ENCODE data around the gene RCSD1.

Gene RCSD1

DNA sequence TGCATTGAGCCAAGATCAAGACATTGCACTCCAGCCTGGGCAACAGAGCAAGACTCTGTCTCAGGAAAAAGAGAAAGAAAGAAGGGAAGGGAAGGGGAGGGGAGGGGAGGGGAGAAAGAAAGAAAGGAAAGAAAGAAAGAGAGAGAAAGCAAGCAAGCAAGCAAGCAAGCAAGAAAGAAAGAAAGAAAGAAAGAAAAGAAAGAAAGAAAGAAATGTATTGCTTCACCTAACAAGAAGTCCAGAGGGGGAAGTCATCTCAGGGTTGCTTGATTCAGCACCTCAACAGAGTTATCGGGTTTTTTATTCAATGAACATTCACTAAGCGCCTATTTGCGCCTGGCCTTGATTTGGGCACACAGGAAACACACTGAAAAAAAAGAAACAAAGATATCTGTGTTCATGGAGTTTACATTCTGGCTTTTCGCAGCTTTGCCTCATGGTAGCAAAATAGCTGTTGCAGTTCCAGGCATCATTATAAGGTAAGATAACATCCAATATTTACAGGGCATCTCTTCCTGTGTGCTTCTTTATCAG lies 8.2 kb upstream of the RCSD1 start:
- POLR2A ChIA-PET: no interaction called here

GRCh38 chr1:167623951-167624350 lies 6.1 kb upstream of the RCSD1 start:
- ChIA-PET CTCF (interaction anchor here (1.6 kb wide), 1 partner anchor 64 kb away, joined by 4 read pairs; no protein-coding TSS in a partner anchor), POLR2A (no interaction called here)
- TF ChIP-seq, protein P1, sequence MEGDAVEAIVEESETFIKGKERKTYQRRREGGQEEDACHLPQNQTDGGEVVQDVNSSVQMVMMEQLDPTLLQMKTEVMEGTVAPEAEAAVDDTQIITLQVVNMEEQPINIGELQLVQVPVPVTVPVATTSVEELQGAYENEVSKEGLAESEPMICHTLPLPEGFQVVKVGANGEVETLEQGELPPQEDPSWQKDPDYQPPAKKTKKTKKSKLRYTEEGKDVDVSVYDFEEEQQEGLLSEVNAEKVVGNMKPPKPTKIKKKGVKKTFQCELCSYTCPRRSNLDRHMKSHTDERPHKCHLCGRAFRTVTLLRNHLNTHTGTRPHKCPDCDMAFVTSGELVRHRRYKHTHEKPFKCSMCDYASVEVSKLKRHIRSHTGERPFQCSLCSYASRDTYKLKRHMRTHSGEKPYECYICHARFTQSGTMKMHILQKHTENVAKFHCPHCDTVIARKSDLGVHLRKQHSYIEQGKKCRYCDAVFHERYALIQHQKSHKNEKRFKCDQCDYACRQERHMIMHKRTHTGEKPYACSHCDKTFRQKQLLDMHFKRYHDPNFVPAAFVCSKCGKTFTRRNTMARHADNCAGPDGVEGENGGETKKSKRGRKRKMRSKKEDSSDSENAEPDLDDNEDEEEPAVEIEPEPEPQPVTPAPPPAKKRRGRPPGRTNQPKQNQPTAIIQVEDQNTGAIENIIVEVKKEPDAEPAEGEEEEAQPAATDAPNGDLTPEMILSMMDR (IDR thresholded peaks at IDR 0.05; ENCODE audit: insufficient read depth, low read length, missing control alignments): no peak
- no peak for DNase-seq (ENCODE audit: low read depth, low spot score)
- H3K4me3 ChIP-seq (ENCODE audit: low read depth, low read length): no peak overlapping the region

More for the DNA sequence above, 8.2 kb upstream of the RCSD1 start:
- TF ChIP-seq, protein P1 (IDR thresholded peaks at IDR 0.05; ENCODE audit: insufficient read depth, low read length, missing control alignments): no peak
- DNase-seq (ENCODE audit: low read depth, low spot score): no peak
- CTCF ChIA-PET: interaction anchor here (1.0 kb wide), 1 partner anchor 14 kb away, joined by 3 read pairs; no protein-coding TSS in a partner anchor
- no peak overlapping the region for H3K4me3 ChIP-seq (ENCODE audit: low read depth, low read length)

DNA sequence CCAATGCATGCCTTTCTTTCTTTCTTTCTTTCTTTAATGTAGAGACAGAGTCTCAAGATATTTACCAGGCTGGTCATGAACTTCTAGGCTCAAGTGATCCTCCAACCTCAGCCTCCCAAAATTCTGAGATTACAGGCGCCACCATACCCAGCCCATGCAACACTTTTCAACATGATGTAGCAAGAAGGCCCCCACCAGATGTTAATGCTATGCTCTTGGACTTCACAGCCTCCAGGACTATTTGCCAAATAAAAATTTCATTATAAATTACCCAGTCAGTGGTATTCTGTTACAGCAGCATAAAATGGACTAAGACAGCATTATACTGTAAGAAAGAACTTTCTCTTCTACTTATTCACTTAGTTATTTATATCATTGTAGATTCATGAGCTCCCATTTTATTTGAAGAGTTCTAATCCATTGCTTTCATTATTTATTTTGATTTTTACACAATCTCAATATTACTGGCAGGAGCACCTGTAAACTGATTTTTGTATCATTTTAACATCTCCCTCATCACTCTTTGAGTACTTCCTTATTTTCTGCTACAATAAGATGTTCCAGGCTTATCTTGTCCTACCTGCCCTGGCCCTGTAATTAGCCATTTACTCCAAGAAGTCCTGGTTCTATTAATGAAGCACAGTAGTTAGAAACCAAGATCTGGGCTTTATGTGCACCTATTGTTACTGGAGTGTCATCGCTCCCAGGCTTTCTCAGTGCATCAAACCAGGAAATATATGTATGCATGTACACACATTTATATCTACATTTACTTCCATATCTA lies 4.8 kb upstream of the RCSD1 start:
- POLR2A ChIA-PET: no interaction called here
- TF ChIP-seq, protein P1 (IDR thresholded peaks at IDR 0.05; ENCODE audit: insufficient read depth, low read length, missing control alignments): no peak
- no peak for DNase-seq (ENCODE audit: low read depth, low spot score)
- no peak overlapping the region for H3K4me3 ChIP-seq (ENCODE audit: low read depth, low read length)
- CTCF ChIA-PET: interaction anchor here (1.6 kb wide), 1 partner anchor 62 kb away, joined by 4 read pairs; no protein-coding TSS in a partner anchor

GRCh38 chr1:167627615-167627864 lies 2.5 kb upstream of the RCSD1 start:
- TF ChIP-seq, protein P1 (IDR thresholded peaks at IDR 0.05; ENCODE audit: insufficient read depth, low read length, missing control alignments): no peak
- CTCF ChIA-PET: interaction anchor here (1.2 kb wide), 1 partner anchor 60 kb away, joined by 6 read pairs; no protein-coding TSS in a partner anchor
- POLR2A ChIA-PET: no interaction called here
- DNase-seq (ENCODE audit: low read depth, low spot score): no peak
- H3K4me3 ChIP-seq (ENCODE audit: low read depth, low read length): no peak overlapping the region

DNA sequence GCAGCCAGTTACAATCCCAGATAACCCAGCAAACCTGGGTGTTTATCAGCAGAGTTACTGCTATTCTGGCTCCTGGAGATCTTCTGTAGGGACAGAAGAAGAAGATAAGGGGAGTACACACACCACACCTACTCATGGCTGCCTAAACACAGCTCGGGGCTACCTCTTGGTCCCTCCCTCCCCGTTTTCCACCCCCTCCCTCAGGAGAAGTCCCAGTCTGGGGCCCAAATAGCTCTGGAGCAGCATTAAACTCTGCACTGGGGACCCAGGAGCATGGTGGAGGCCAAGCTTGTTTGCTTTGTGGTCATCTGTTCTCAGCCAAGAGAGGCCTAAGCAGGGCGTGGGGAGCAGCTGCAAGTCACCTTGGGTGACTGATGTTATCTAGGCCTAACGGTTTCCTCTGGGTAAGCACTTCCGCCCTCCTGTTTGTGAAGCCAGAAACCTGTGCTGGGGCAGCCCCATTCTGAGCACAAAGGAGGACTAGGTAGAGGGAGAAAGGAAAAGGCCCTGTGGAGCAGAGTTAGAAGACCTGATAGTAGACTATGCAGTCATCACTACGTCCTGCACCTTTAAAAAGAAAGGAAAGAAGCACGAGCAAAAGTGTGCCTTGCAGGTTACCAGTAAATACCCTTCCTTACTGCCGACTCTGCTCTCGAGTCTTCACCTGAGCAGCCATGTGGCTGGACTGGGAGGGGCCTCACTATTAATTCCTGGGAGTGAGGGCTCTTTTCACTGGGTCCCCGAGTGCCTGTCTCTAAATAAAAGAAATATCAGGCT lies 2.0 kb upstream of the RCSD1 start:
- TF ChIP-seq, protein P1 (IDR thresholded peaks at IDR 0.05; ENCODE audit: insufficient read depth, low read length, missing control alignments): no peak
- no peak overlapping the region for H3K4me3 ChIP-seq (ENCODE audit: low read depth, low read length)
- POLR2A ChIA-PET: no interaction called here
- no peak for DNase-seq (ENCODE audit: low read depth, low spot score)
- CTCF ChIA-PET: interaction anchor here (1.2 kb wide), 1 partner anchor 60 kb away, joined by 6 read pairs; no protein-coding TSS in a partner anchor

All from AG04449 (cell line).